ENCODE measurements around the gene B3GALT6. TPM values are rescaled to one million over a fixed set of nuclear protein-coding genes. Genes with fewer than 3 reads are reported as not detected.

Gene B3GALT6
- total RNA-seq, 4 donors from 2014 or later = 12.3 to 24.1 (median 15.0) TPM

- H3K36me3 ChIP-seq = peaks cover 0 to 39% of the 10 kb centered on the region in 2 donors
- TF ChIP-seq EP300 (IDR thresholded peaks at IDR 0.05) = no peak
- TF ChIP-seq POLR2A (IDR thresholded peaks at IDR 0.05) = no peak
- TF ChIP-seq CTCF (IDR thresholded peaks at IDR 0.05) = no peak
- TF ChIP-seq POLR2AphosphoS5 (IDR thresholded peaks at IDR 0.05) = no peak
- WGBS, 2 donors (ENCODE audit: low coverage in 1 of 2) = no CpG with 5 or more reads among the region's 15 CpGs
- peaks cover 0 to 16% (median 6%) of the 10 kb centered on the region in 3 donors for H3K4me1 ChIP-seq
- ATAC-seq = no peak
- no peak overlapping the region for H3K4me3 ChIP-seq
- H3K27ac ChIP-seq = no peak overlapping the region
- H3K9me3 ChIP-seq = no peaks in the 10 kb centered on the region
- H3K27me3 ChIP-seq = peaks cover 51% of the 10 kb centered on the region
Measured at GRCh38 chr1:1239227-1239613, 7.2 kb downstream of the B3GALT6 start.

GRCh38 chr1:1239614-1240347, 7.7 kb downstream of the B3GALT6 start:
- WGBS, 2 donors (ENCODE audit: low coverage in 1 of 2) = no CpG with 5 or more reads among the region's 30 CpGs
- no peak for ATAC-seq
- Histone ChIP-seq H3K36me3 (peaks cover 0 to 34% of the 10 kb centered on the region in 2 donors), H3K9me3 (no peaks in the 10 kb centered on the region), H3K4me1 (peaks cover 0 to 16% (median 6%) of the 10 kb centered on the region in 3 donors), H3K27ac (no peak overlapping the region), H3K4me3 (no peak overlapping the region), H3K27me3 (peaks cover 53% of the 10 kb centered on the region)
- TF ChIP-seq POLR2A (IDR thresholded peaks at IDR 0.05) (no peak), POLR2AphosphoS5 (IDR thresholded peaks at IDR 0.05) (no peak), CTCF (IDR thresholded peaks at IDR 0.05) (no peak), EP300 (IDR thresholded peaks at IDR 0.05) (no peak)

GRCh38 chr1:1240348-1240732, 8.3 kb downstream of the B3GALT6 start:
- Histone ChIP-seq H3K4me3 (no peak overlapping the region), H3K4me1 (peaks cover 0 to 16% (median 6%) of the 10 kb centered on the region in 3 donors), H3K9me3 (no peaks in the 10 kb centered on the region), H3K27ac (no peak overlapping the region), H3K36me3 (peaks cover 0 to 29% of the 10 kb centered on the region in 2 donors), H3K27me3 (peaks cover 56% of the 10 kb centered on the region)
- ATAC-seq = no peak
- WGBS, 2 donors (ENCODE audit: low coverage in 1 of 2) = no CpG with 5 or more reads among the region's 11 CpGs
- no peak for TF ChIP-seq POLR2AphosphoS5 (IDR thresholded peaks at IDR 0.05)
- no peak for TF ChIP-seq EP300 (IDR thresholded peaks at IDR 0.05)
- no peak for TF ChIP-seq CTCF (IDR thresholded peaks at IDR 0.05)
- no peak for TF ChIP-seq POLR2A (IDR thresholded peaks at IDR 0.05)

GRCh38 chr1:1240822-1241587, 9.0 kb downstream of the B3GALT6 start:
- H3K36me3 ChIP-seq = peaks cover 0 to 25% of the 10 kb centered on the region in 2 donors
- H3K27me3 ChIP-seq = peaks cover 62% of the 10 kb centered on the region
- no CpG with 5 or more reads among the region's 23 CpGs for WGBS, 2 donors (ENCODE audit: low coverage in 1 of 2)
- no peak overlapping the region for H3K27ac ChIP-seq
- no peak for ATAC-seq
- TF ChIP-seq EP300 (IDR thresholded peaks at IDR 0.05) (no peak), POLR2AphosphoS5 (IDR thresholded peaks at IDR 0.05) (no peak), CTCF (IDR thresholded peaks at IDR 0.05) (no peak), POLR2A (IDR thresholded peaks at IDR 0.05) (no peak)
- H3K4me1 ChIP-seq = peaks cover 0 to 18% (median 6%) of the 10 kb centered on the region in 3 donors
- H3K4me3 ChIP-seq = no peak overlapping the region
- H3K9me3 ChIP-seq = no peaks in the 10 kb centered on the region

Data from gastroesophageal sphincter (tissue), 4 donors.